Measurements from ENCODE around the gene TMEM273. TPM values are rescaled to one million over a fixed set of nuclear protein-coding genes. Genes with fewer than 3 reads are reported as not detected.

The TMEM273 gene
- total RNA-seq, 1 experiment from 2014 or later: not detected

DNA sequence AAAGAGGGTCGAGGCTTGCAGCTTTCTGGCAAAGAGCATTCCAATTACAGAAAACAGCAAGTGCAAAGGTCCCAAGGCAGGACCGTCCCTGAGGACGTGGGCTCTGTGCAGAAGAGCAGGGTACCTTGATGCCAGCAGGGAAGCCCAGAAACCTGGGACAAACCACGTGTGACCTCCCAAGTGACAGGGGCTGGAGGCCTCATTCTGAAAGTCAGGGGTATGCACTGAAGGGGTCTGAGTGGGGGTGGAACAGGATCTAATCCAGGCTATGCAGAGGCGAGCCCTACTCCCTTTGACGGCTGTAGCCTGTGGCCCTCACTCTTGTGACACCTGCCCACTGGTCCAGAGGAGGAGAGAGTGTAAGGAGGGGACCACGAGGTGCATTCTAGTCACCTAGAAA lies 22.9 kb downstream of the TMEM273 start:
- no peak for DNase-seq (ENCODE audit: low read depth, low spot score)
- Histone ChIP-seq H3K9ac (ENCODE audit: low read length) (no peak overlapping the region), H3K9me2 (ENCODE audit: insufficient read depth) (no peaks in the 10 kb centered on the region), H3K27me3 (ENCODE audit: insufficient read depth, low read length) (peaks cover 18% of the 10 kb centered on the region; the same call in 1 of the 2 replicates), H3K4me2 (ENCODE audit: low read length) (no peak overlapping the region), H4K20me1 (ENCODE audit: insufficient read depth) (no peaks in the 10 kb centered on the region), H2AFZ (ENCODE audit: low read depth, low read length, poor library complexity, severe bottlenecking) (no peak overlapping the region), H3K79me2 (ENCODE audit: insufficient read depth, low read length) (no peaks in the 10 kb centered on the region), H3K9me3 (ENCODE audit: control insufficient read depth in 1 of 2, insufficient read depth in 1 of 2, low read depth in 1 of 2, low read length in 2 of 2) (no peaks in the 10 kb centered on the region), H3K4me1 (ENCODE audit: control insufficient read depth in 1 of 2, insufficient read depth in 2 of 2, low read length in 2 of 2) (peaks cover 2 to 4% of the 10 kb centered on the region in 2 experiments; a peak in 1 of 4 replicates), H3K36me3 (ENCODE audit: control insufficient read depth in 1 of 2, insufficient read depth in 2 of 2, low read length in 2 of 2) (no peaks in the 10 kb centered on the region), H3K27ac (ENCODE audit: low read depth, low read length) (no peak overlapping the region), H3K4me3 (replicated peaks in 1 of 2; ENCODE audit: low read depth in 1 of 2, low read length in 2 of 2) (no peak overlapping the region)
- ChIA-PET CTCF (no interaction called here), RAD21 (ENCODE audit: low non-redundant PET in 1 of 2, low total read pairs in 2 of 2, uncharacterized antibody in 2 of 2, unreplicated experiment in 2 of 2) (no interaction called here), POLR2A (no interaction called here)
- ATAC-seq: no peak
- BruUV-seq (replicated peaks): no TSS peak
- TF ChIP-seq, protein P1, sequence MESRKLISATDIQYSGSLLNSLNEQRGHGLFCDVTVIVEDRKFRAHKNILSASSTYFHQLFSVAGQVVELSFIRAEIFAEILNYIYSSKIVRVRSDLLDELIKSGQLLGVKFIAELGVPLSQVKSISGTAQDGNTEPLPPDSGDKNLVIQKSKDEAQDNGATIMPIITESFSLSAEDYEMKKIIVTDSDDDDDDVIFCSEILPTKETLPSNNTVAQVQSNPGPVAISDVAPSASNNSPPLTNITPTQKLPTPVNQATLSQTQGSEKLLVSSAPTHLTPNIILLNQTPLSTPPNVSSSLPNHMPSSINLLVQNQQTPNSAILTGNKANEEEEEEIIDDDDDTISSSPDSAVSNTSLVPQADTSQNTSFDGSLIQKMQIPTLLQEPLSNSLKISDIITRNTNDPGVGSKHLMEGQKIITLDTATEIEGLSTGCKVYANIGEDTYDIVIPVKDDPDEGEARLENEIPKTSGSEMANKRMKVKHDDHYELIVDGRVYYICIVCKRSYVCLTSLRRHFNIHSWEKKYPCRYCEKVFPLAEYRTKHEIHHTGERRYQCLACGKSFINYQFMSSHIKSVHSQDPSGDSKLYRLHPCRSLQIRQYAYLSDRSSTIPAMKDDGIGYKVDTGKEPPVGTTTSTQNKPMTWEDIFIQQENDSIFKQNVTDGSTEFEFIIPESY (IDR thresholded peaks at IDR 0.05; ENCODE audit: extremely low read depth, insufficient replicate concordance, low read length): no peak
- TF ChIP-seq RAD21 (IDR thresholded peaks at IDR 0.05; ENCODE audit: low read depth) (no peak), JUND (IDR thresholded peaks at IDR 0.05) (no peak), POLR2A (IDR thresholded peaks at IDR 0.05; ENCODE audit: borderline replicate concordance, extremely low read depth, insufficient read depth, insufficient read length) (no peak)
- intact Hi-C loops (cut with micrococcal nuclease): no loop called here

DNA sequence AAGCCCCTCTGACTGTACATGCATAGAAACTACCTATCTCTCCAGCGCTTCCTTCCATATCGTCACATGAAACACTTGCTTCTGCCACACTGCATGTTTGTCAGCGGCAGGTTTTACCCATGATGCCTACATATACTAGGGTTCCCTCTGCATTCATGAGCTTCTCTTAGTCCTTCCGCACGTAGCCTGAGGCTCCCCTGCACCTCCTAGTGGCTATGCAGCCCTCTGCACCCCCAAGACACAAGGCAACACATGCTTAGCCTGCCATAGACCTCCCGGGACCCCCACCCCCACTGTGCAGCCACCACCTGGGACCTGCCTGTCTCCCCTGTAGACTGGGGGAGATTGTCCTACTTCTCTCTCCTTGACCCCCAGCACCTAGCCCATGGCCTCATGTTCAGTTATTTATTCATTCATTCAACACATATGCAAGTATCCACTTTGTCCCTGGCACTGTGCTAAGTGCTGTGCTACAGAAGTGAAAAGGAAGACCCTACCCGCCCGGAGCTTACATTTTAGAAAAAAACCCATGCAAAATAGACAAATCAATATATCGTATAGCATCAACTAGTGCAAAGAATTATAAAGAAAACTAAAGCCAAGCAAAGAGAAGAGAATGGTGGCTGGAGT lies 23.5 kb downstream of the TMEM273 start:
- Histone ChIP-seq H3K9ac (ENCODE audit: low read length) (no peak overlapping the region), H3K4me1 (ENCODE audit: control insufficient read depth in 1 of 2, insufficient read depth in 2 of 2, low read length in 2 of 2) (peaks cover 2 to 4% of the 10 kb centered on the region in 2 experiments; a peak in 1 of 4 replicates), H3K9me2 (ENCODE audit: insufficient read depth) (no peaks in the 10 kb centered on the region), H2AFZ (ENCODE audit: low read depth, low read length, poor library complexity, severe bottlenecking) (no peak overlapping the region), H3K27ac (ENCODE audit: low read depth, low read length) (no peak overlapping the region), H3K9me3 (ENCODE audit: control insufficient read depth in 1 of 2, insufficient read depth in 1 of 2, low read depth in 1 of 2, low read length in 2 of 2) (no peaks in the 10 kb centered on the region), H3K4me3 (replicated peaks in 1 of 2; ENCODE audit: low read depth in 1 of 2, low read length in 2 of 2) (no peak overlapping the region), H3K79me2 (ENCODE audit: insufficient read depth, low read length) (no peaks in the 10 kb centered on the region), H4K20me1 (ENCODE audit: insufficient read depth) (no peaks in the 10 kb centered on the region), H3K36me3 (ENCODE audit: control insufficient read depth in 1 of 2, insufficient read depth in 2 of 2, low read length in 2 of 2) (no peaks in the 10 kb centered on the region), H3K4me2 (ENCODE audit: low read length) (0 out of 2 replicates have a peak overlapping the region, but pooled peaks have one; percentile 4), H3K27me3 (ENCODE audit: insufficient read depth, low read length) (peaks cover 24% of the 10 kb centered on the region; the same call in 1 of the 2 replicates)
- DNase-seq (ENCODE audit: low read depth, low spot score) (peak; percentile 48), ATAC-seq (peak; percentile 96)
- RAD21 ChIA-PET (ENCODE audit: low non-redundant PET in 1 of 2, low total read pairs in 2 of 2, uncharacterized antibody in 2 of 2, unreplicated experiment in 2 of 2): interaction anchor here in 1 of 2 experiments (0.7 to 1.0 kb wide), 2 partner anchors 188 to 507 kb away, joined by 3 to 7 read pairs; no protein-coding TSS in a partner anchor
- no TSS peak for BruUV-seq (replicated peaks)
- intact Hi-C loops (cut with micrococcal nuclease): loop anchor here (1.0 to 5.0 kb wide), 4 partner anchors 183 to 502 kb away; no protein-coding TSS in a partner anchor
- TF ChIP-seq ZFX (IDR thresholded peaks at IDR 0.05) (no peak), RAD21 (IDR thresholded peaks at IDR 0.05; ENCODE audit: low read depth) (peak; percentile 65)
- TF ChIP-seq, protein P2, sequence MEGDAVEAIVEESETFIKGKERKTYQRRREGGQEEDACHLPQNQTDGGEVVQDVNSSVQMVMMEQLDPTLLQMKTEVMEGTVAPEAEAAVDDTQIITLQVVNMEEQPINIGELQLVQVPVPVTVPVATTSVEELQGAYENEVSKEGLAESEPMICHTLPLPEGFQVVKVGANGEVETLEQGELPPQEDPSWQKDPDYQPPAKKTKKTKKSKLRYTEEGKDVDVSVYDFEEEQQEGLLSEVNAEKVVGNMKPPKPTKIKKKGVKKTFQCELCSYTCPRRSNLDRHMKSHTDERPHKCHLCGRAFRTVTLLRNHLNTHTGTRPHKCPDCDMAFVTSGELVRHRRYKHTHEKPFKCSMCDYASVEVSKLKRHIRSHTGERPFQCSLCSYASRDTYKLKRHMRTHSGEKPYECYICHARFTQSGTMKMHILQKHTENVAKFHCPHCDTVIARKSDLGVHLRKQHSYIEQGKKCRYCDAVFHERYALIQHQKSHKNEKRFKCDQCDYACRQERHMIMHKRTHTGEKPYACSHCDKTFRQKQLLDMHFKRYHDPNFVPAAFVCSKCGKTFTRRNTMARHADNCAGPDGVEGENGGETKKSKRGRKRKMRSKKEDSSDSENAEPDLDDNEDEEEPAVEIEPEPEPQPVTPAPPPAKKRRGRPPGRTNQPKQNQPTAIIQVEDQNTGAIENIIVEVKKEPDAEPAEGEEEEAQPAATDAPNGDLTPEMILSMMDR (IDR thresholded peaks at IDR 0.05 in 2 of 3, conservative IDR thresholded peaks at IDR 0.05 in 1 of 3; ENCODE audit: borderline replicate concordance in 1 of 3, insufficient read depth in 1 of 3, low read depth in 2 of 3, low read length in 2 of 3): peak; percentile 42 to 86 (median 78); a peak in 5 of 6 replicates
- CTCF ChIA-PET: interaction anchor here (0.6 to 1.5 kb wide), 13 partner anchors 9 to 507 kb away, joined by 3 to 16 read pairs (median 4); no protein-coding TSS in a partner anchor
- POLR2A ChIA-PET: no interaction called here
